Measurements from ENCODE around the gene MAFG. TPM values are rescaled to one million over a fixed set of nuclear protein-coding genes. Genes with fewer than 3 reads are reported as not detected.
A peak's percentile ranks its signal among the peaks of the same experiment; 100 is the strongest.

The MAFG gene
- total and polyA plus RNA-seq, 2 of the 13 experiments (the other 11 are each of a cell fraction or from before 2014, with no cell fraction given): 14.5 to 20.0 TPM

GRCh38 chr17:81966343-81967243 is 39.1 kb upstream of the MAFG start (continued):
- no peak for TF ChIP-seq ZNF790 (CRISPR knock-in tag; IDR thresholded peaks at IDR 0.05; ENCODE audit: borderline replicate concordance)
- peak; percentile 78; the same call in 1 of the 2 replicates for TF ChIP-seq YEATS2 (CRISPR knock-in tag; IDR thresholded peaks at IDR 0.05; ENCODE audit: borderline replicate concordance)
- peak; percentile 100 for TF ChIP-seq HNRNPK (IDR thresholded peaks at IDR 0.05; ENCODE audit: low read depth, low read length, poor library complexity, severe bottlenecking)
- TF ChIP-seq NFE2L1 (CRISPR knock-in tag; IDR thresholded peaks at IDR 0.05; ENCODE audit: borderline replicate concordance): no peak
- peak; percentile 96 for TF ChIP-seq ZBTB7B (CRISPR knock-in tag; IDR thresholded peaks at IDR 0.05)
- peak; percentile 94 for TF ChIP-seq CBFB (CRISPR knock-in tag; IDR thresholded peaks at IDR 0.05)
- peak; percentile 57 for TF ChIP-seq HOXA5 (CRISPR knock-in tag; IDR thresholded peaks at IDR 0.05)
- TF ChIP-seq MED8 (CRISPR knock-in tag; IDR thresholded peaks at IDR 0.05; ENCODE audit: insufficient replicate concordance): peak; percentile 95
- no peak; the same call in 1 of the 2 replicates for TF ChIP-seq KLF12 (CRISPR knock-in tag; IDR thresholded peaks at IDR 0.05; ENCODE audit: borderline replicate concordance)
- no peak; the same call in 1 of the 2 replicates for TF ChIP-seq ZNF44 (CRISPR knock-in tag; IDR thresholded peaks at IDR 0.05)
- peak; percentile 70 for TF ChIP-seq ZNF547 (CRISPR knock-in tag; IDR thresholded peaks at IDR 0.05)
- TF ChIP-seq KAT7 (CRISPR knock-in tag; IDR thresholded peaks at IDR 0.05; ENCODE audit: borderline replicate concordance): peak; percentile 85; the same call in 1 of the 2 replicates
- peak; percentile 98 for TF ChIP-seq UBTF (CRISPR knock-in tag; IDR thresholded peaks at IDR 0.05)
- TF ChIP-seq ZBTB4 (CRISPR knock-in tag; IDR thresholded peaks at IDR 0.05; ENCODE audit: borderline replicate concordance): peak; percentile 94
- TF ChIP-seq ZNF7 (CRISPR knock-in tag; IDR thresholded peaks at IDR 0.05): 0 out of 2 replicates have a peak, but pooled peaks have one; percentile 42
- TF ChIP-seq HNRNPL (IDR thresholded peaks at IDR 0.05; ENCODE audit: low read depth, low read length): peak; percentile 92
- peak; percentile 62 for TF ChIP-seq HMGXB3 (CRISPR knock-in tag; IDR thresholded peaks at IDR 0.05; ENCODE audit: borderline replicate concordance)

Data from HepG2 (cell line).